CD4-positive, alpha-beta T cell treated with Interleukin-10 for 1 hour (primary cell): Measurements from ENCODE around the gene APEH.

Source experiments
- DNase-seq: peaks from one replicate; pipeline ENCODE4 v3.0.0-alpha.2; 2020

Gene APEH

GRCh38 chr3:49652218-49652902 is 21.8 kb upstream of the APEH start:
- no peak for DNase-seq

GRCh38 chr3:49652903-49653415 is 21.2 kb upstream of the APEH start:
- no peak for DNase-seq

- no peak for DNase-seq
Measured at GRCh38 chr3:49653621-49654020, 20.5 kb upstream of the APEH start.

- no peak for DNase-seq
Measured at GRCh38 chr3:49654176-49654825, 19.9 kb upstream of the APEH start.

GRCh38 chr3:49654955-49655556 is 19.1 kb upstream of the APEH start:
- no peak for DNase-seq

GRCh38 chr3:49655731-49656285 is 18.3 kb upstream of the APEH start:
- no peak for DNase-seq

- no peak for DNase-seq
Measured at GRCh38 chr3:49656541-49657112, 17.5 kb upstream of the APEH start.

GRCh38 chr3:49657208-49657915 is 16.8 kb upstream of the APEH start:
- no peak for DNase-seq

- no peak for DNase-seq
Measured at GRCh38 chr3:49658711-49659110, 15.4 kb upstream of the APEH start.

- DNase-seq, result no peak
Measured at GRCh38 chr3:49659756-49660155, 14.4 kb upstream of the APEH start.

- no peak for DNase-seq
Measured at GRCh38 chr3:49661281-49661680, 12.9 kb upstream of the APEH start.

- DNase-seq, result no peak
Measured at GRCh38 chr3:49662021-49662420, 12.1 kb upstream of the APEH start.

GRCh38 chr3:49662720-49663413 is 11.3 kb upstream of the APEH start:
- DNase-seq, result no peak

- no peak for DNase-seq
Measured at GRCh38 chr3:49663831-49664230, 10.3 kb upstream of the APEH start.

- no peak for DNase-seq
Measured at GRCh38 chr3:49664300-49664699, 9.9 kb upstream of the APEH start.

GRCh38 chr3:49665822-49666519 is 8.2 kb upstream of the APEH start:
- no peak for DNase-seq

GRCh38 chr3:49666592-49666991 is 7.6 kb upstream of the APEH start:
- DNase-seq, result no peak

- DNase-seq, result no peak
Measured at GRCh38 chr3:49667701-49668413, 6.3 kb upstream of the APEH start.

GRCh38 chr3:49668414-49668797 is 5.7 kb upstream of the APEH start:
- no peak for DNase-seq

GRCh38 chr3:49668861-49669260 is 5.3 kb upstream of the APEH start:
- DNase-seq, result no peak

GRCh38 chr3:49669352-49669751 is 4.8 kb upstream of the APEH start:
- DNase-seq, result no peak
